ENCODE results near the gene S100G. TPM values are rescaled to one million over a fixed set of nuclear protein-coding genes. Genes with fewer than 3 reads are reported as not detected.
"Not testable (repeated sequence)": the region's sequence is repeated elsewhere in the genome, so short reads cannot be mapped to it uniquely, and the experiment has no call there.

S100G gene
- total RNA-seq, 4 donors from 2014 or later = not detected

GRCh38 chrX:16606142-16606720 lies 43.7 kb upstream of the S100G start:
- TF ChIP-seq CTCF (IDR thresholded peaks at IDR 0.05) = no peak
- no peak for TF ChIP-seq POLR2A (IDR thresholded peaks at IDR 0.05)
- intact Hi-C loops (cut with DNase I) = no loop called here
- Histone ChIP-seq H3K9me3 (no peaks in the 10 kb centered on the region), H3K27me3 (no peaks in the 10 kb centered on the region), H3K4me3 (replicated peaks in 1 of 3) (no peak overlapping the region), H3K27ac (no peak overlapping the region), H3K36me3 (no peaks in the 10 kb centered on the region), H3K4me1 (no peaks in the 10 kb centered on the region)
- DNase-seq = no peak
- 93 to 99% methylated on average over 4 of the region's 4 CpGs for WGBS, 2 donors

- WGBS, 2 donors = 75 to 92% methylated on average over 1 of the region's 1 CpG
- no peak for DNase-seq
- Histone ChIP-seq H3K9me3 (no peaks in the 10 kb centered on the region), H3K27ac (no peak overlapping the region), H3K27me3 (no peaks in the 10 kb centered on the region), H3K4me3 (replicated peaks in 1 of 3) (no peak overlapping the region), H3K36me3 (no peaks in the 10 kb centered on the region), H3K4me1 (no peaks in the 10 kb centered on the region)
- TF ChIP-seq POLR2A (IDR thresholded peaks at IDR 0.05) (no peak), CTCF (IDR thresholded peaks at IDR 0.05) (no peak)
- intact Hi-C loops (cut with DNase I) = no loop called here
Observed at GRCh38 chrX:16610121-16610621, 39.8 kb upstream of the S100G start.

GRCh38 chrX:16610654-16611053 lies 39.3 kb upstream of the S100G start:
- H3K4me3 ChIP-seq (replicated peaks in 1 of 3); DNase-seq; intact Hi-C loops (cut with DNase I); H3K27me3 ChIP-seq; H3K27ac ChIP-seq; H3K4me1 ChIP-seq; H3K9me3 ChIP-seq; H3K36me3 ChIP-seq: not testable (repeated sequence)
- WGBS, 2 donors = 98% methylated on average over 3 of the region's 3 CpGs

- intact Hi-C loops (cut with DNase I) = no loop called here
- DNase-seq = no peak
- no peak overlapping the region for H3K4me3 ChIP-seq (replicated peaks in 1 of 3)
- H3K4me1 ChIP-seq = no peaks in the 10 kb centered on the region
- TF ChIP-seq POLR2A (IDR thresholded peaks at IDR 0.05) = no peak
- no peak for TF ChIP-seq CTCF (IDR thresholded peaks at IDR 0.05)
- 81 to 89% methylated on average over 6 of the region's 6 CpGs for WGBS, 2 donors
- no peaks in the 10 kb centered on the region for H3K36me3 ChIP-seq
- no peaks in the 10 kb centered on the region for H3K9me3 ChIP-seq
- no peak overlapping the region for H3K27ac ChIP-seq
- no peaks in the 10 kb centered on the region for H3K27me3 ChIP-seq
Observed at GRCh38 chrX:16612257-16612897, 37.6 kb upstream of the S100G start.

GRCh38 chrX:16617382-16617781 lies 32.6 kb upstream of the S100G start:
- Histone ChIP-seq H3K4me3 (replicated peaks in 1 of 3) (no peak overlapping the region), H3K9me3 (no peaks in the 10 kb centered on the region), H3K27me3 (no peaks in the 10 kb centered on the region), H3K27ac (no peak overlapping the region), H3K4me1 (no peaks in the 10 kb centered on the region), H3K36me3 (no peaks in the 10 kb centered on the region)
- no peak for TF ChIP-seq POLR2A (IDR thresholded peaks at IDR 0.05)
- no peak for TF ChIP-seq CTCF (IDR thresholded peaks at IDR 0.05)
- WGBS, 2 donors = 100% methylated on average over 1 of the region's 1 CpG
- DNase-seq = no peak
- intact Hi-C loops (cut with DNase I) = no loop called here
